HEK293 (cell line): ENCODE results near the gene RUNX1.

Experiments
- CTCF ChIA-PET: fragments of 350-600 bp; formaldehyde crosslinking; extraction: SDS; loops from one replicate; lab custom pipeline; 2021; ENCODE audit warnings: antibody characterized with exemption; lab: Yijun Ruan, JAX
- POLR2A ChIA-PET: fragments of 300-600 bp; formaldehyde crosslinking; extraction: SDS; loops from one replicate; lab custom pipeline; 2020; ENCODE audit warnings: antibody characterized with exemption, inconsistent platforms; lab: Yijun Ruan, JAX
- H3K27ac ChIP-seq: fragments of 200-500 bp; sonication (Bioruptor generic); 2 replicates; pipeline ENCODE4 v1.5.1; 2014; ENCODE audit warnings: low read depth, low read length, control low read depth, inconsistent platforms; ENCODE audit errors: extremely low read depth
- H3K36me3 ChIP-seq, 2 experiments: fragments of 200-500 bp in 1 of 2; sonication (Bioruptor generic) in 1 of 2; 1 replicate in 1 of 2; 2 replicates in 1 of 2; pipeline ENCODE4 v1.5.1; 2014 to 2017; ENCODE audit warnings: inconsistent platforms in 2 of 2, low read length in 2 of 2; ENCODE audit not compliant: control insufficient read depth in 2 of 2, insufficient read depth in 1 of 2
- H3K4me1 ChIP-seq: fragments of 200-500 bp; sonication (Bioruptor generic); 2 replicates; pipeline ENCODE4 v1.5.1; 2014; ENCODE audit warnings: mild to moderate bottlenecking, low read length, inconsistent platforms; ENCODE audit not compliant: control insufficient read depth, insufficient read depth
- H3K4me3 ChIP-seq: 2 replicates; pipeline ENCODE4 v1.5.1; 2011; ENCODE audit warnings: low read depth, mild to moderate bottlenecking, control low read depth, low read length, moderate library complexity
- H3K9me3 ChIP-seq: fragments of 200-500 bp; sonication (Bioruptor generic); 2 replicates; pipeline ENCODE4 v1.5.1; 2014; ENCODE audit warnings: low read depth, low read length, inconsistent platforms; ENCODE audit not compliant: control insufficient read depth, insufficient read depth
- BCL6B ChIP-seq: fragments of 450-650 bp; formaldehyde crosslinking; IDR thresholded peaks from 2 replicates; pipeline ENCODE4 v1.5.1; 2017; ENCODE audit warnings: missing biosample characterization, missing genetic modification characterization
- GLI4 ChIP-seq: fragments of 450-650 bp; formaldehyde crosslinking; IDR thresholded peaks from 2 replicates; pipeline ENCODE4 v1.5.1; 2016; ENCODE audit warnings: missing biosample characterization, missing genetic modification characterization
- KLF17 ChIP-seq: fragments of 450-650 bp; formaldehyde crosslinking; IDR thresholded peaks from 2 replicates; pipeline ENCODE4 v1.5.1; 2016; ENCODE audit warnings: missing biosample characterization, missing genetic modification characterization
- KLF9 ChIP-seq: fragments of 450-650 bp; formaldehyde crosslinking; IDR thresholded peaks from 2 replicates; pipeline ENCODE4 v1.5.1; 2016; ENCODE audit warnings: missing biosample characterization, missing genetic modification characterization, low read depth
- OVOL3 ChIP-seq: fragments of 450-650 bp; formaldehyde crosslinking; IDR thresholded peaks from 2 replicates; pipeline ENCODE4 v1.5.1; 2016; ENCODE audit warnings: missing biosample characterization, missing genetic modification characterization
- PATZ1 ChIP-seq: fragments of 450-650 bp; formaldehyde crosslinking; IDR thresholded peaks from 2 replicates; pipeline ENCODE4 v1.5.1; 2016; ENCODE audit warnings: missing biosample characterization, missing genetic modification characterization
- PRDM1 ChIP-seq: fragments of 450-650 bp; formaldehyde crosslinking; IDR thresholded peaks from 2 replicates; pipeline ENCODE4; 2016; ENCODE audit warnings: missing biosample characterization, missing genetic modification characterization
- YY2 ChIP-seq: fragments of 450-650 bp; formaldehyde crosslinking; IDR thresholded peaks from 2 replicates; pipeline ENCODE4 v1.5.1; 2016; ENCODE audit warnings: missing biosample characterization, missing genetic modification characterization
- ZBTB17 ChIP-seq: fragments of 450-650 bp; formaldehyde crosslinking; IDR thresholded peaks from 2 replicates; pipeline ENCODE4 v1.5.1; 2016; ENCODE audit warnings: missing biosample characterization, missing genetic modification characterization
- ZBTB49 ChIP-seq: fragments of 450-650 bp; formaldehyde crosslinking; IDR thresholded peaks from 2 replicates; pipeline ENCODE4 v1.5.1; 2016; ENCODE audit warnings: missing biosample characterization, missing genetic modification characterization, low read depth
- ZNF146 ChIP-seq: fragments of 450-650 bp; formaldehyde crosslinking; IDR thresholded peaks from 2 replicates; pipeline ENCODE4 v1.5.1; 2016; ENCODE audit warnings: missing biosample characterization, missing genetic modification characterization
- ZNF148 ChIP-seq: fragments of 450-650 bp; formaldehyde crosslinking; IDR thresholded peaks from 2 replicates; pipeline ENCODE4 v1.5.0; 2017; ENCODE audit warnings: missing biosample characterization, missing genetic modification characterization, borderline replicate concordance
- ZNF311 ChIP-seq: fragments of 450-650 bp; formaldehyde crosslinking; IDR thresholded peaks from 2 replicates; pipeline ENCODE4 v1.5.1; 2017; ENCODE audit warnings: missing biosample characterization, missing genetic modification characterization, borderline replicate concordance
- ZNF354C ChIP-seq: fragments of 450-650 bp; formaldehyde crosslinking; IDR thresholded peaks from 2 replicates; pipeline ENCODE4 v1.5.1; 2016; ENCODE audit warnings: missing biosample characterization, missing genetic modification characterization, low read depth, borderline replicate concordance
- ZNF501 ChIP-seq: fragments of 450-650 bp; formaldehyde crosslinking; IDR thresholded peaks from 2 replicates; pipeline ENCODE4 v1.5.1; 2016; ENCODE audit warnings: missing biosample characterization, missing genetic modification characterization
- ZNF660 ChIP-seq: fragments of 450-650 bp; IDR thresholded peaks from 2 replicates; pipeline ENCODE4 v1.5.1; 2018; ENCODE audit warnings: missing biosample characterization, mild to moderate bottlenecking, missing genetic modification characterization
- ZNF664 ChIP-seq: fragments of 450-650 bp; formaldehyde crosslinking; IDR thresholded peaks from 2 replicates; pipeline ENCODE4 v1.5.1; 2016; ENCODE audit warnings: missing biosample characterization, missing genetic modification characterization
- ZNF692 ChIP-seq: fragments of 450-650 bp; formaldehyde crosslinking; IDR thresholded peaks from 2 replicates; pipeline ENCODE4 v1.5.1; 2016; ENCODE audit warnings: missing biosample characterization, missing genetic modification characterization
- ZNF707 ChIP-seq: fragments of 450-650 bp; formaldehyde crosslinking; IDR thresholded peaks from 2 replicates; pipeline ENCODE4 v1.5.1; 2016; ENCODE audit warnings: missing biosample characterization, missing genetic modification characterization
- ZNF747 ChIP-seq: fragments of 450-650 bp; formaldehyde crosslinking; IDR thresholded peaks from 2 replicates; pipeline ENCODE4 v1.5.1; 2016; ENCODE audit warnings: missing biosample characterization, missing genetic modification characterization
- ZSCAN4 ChIP-seq: fragments of 450-650 bp; formaldehyde crosslinking; IDR thresholded peaks from 2 replicates; pipeline ENCODE4 v1.5.1; 2017; ENCODE audit warnings: missing biosample characterization, missing genetic modification characterization

Gene RUNX1

GRCh38 chr21:35095859-35096291, 46.8 kb upstream of the RUNX1 start (continued):
- no peak for TF ChIP-seq ZNF148 (tag by site-specific recombination)
- TF ChIP-seq KLF9 (tag by site-specific recombination): no peak
- TF ChIP-seq ZNF692: no peak
- TF ChIP-seq PRDM1 (tag by site-specific recombination): no peak
- no peak for TF ChIP-seq ZNF747

GRCh38 chr21:35093514-35093913, 44.4 kb upstream of the RUNX1 start:
- Histone ChIP-seq H3K36me3 (no peaks in the 10 kb centered on the region), H3K4me1 (no peaks in the 10 kb centered on the region), H3K9me3 (no peaks in the 10 kb centered on the region), H3K4me3 (no peak overlapping the region), H3K27ac (no peak overlapping the region)
- ChIA-PET CTCF (no interaction called here), POLR2A (no interaction called here)
- TF ChIP-seq KLF17 (tag by site-specific recombination) (no peak), PATZ1 (no peak), ZNF664 (tag by site-specific recombination) (no peak), ZNF660 (tag by site-specific recombination) (no peak), ZNF354C (tag by site-specific recombination) (no peak), ZNF707 (tag by site-specific recombination) (no peak), ZSCAN4 (tag by site-specific recombination) (no peak), ZNF146 (peak; percentile 60; the same call in 1 of the 2 replicates), BCL6B (tag by site-specific recombination) (no peak)

GRCh38 chr21:35091496-35091895, 42.4 kb upstream of the RUNX1 start:
- Histone ChIP-seq H3K4me1 (no peaks in the 10 kb centered on the region), H3K9me3 (no peaks in the 10 kb centered on the region), H3K4me3 (no peak overlapping the region), H3K27ac (no peak overlapping the region), H3K36me3 (no peaks in the 10 kb centered on the region)
- ChIA-PET POLR2A (no interaction called here), CTCF (interaction anchor here (1.2 kb wide), 1 partner anchor 45 kb away, joined by 3 read pairs; no protein-coding TSS in a partner anchor)
- TF ChIP-seq YY2 (tag by site-specific recombination) (no peak), OVOL3 (no peak), ZNF311 (tag by site-specific recombination) (no peak), GLI4 (no peak), ZBTB49 (tag by site-specific recombination) (no peak), ZBTB17 (tag by site-specific recombination) (no peak), ZNF501 (no peak)
